RPMI7951 (cell line): ENCODE data around the gene HMG20B. TPM values are rescaled to one million over a fixed set of nuclear protein-coding genes. Genes with fewer than 3 reads are reported as not detected.

Experiments
- DNase-seq: peaks from one replicate; pipeline ENCODE4 v3.0.0-alpha.2; 2012; ENCODE audit warnings: low read depth
- total RNA-seq: library from RNA; depleted of rRNA; stranded (reverse); fragments of >200 nt; shearing (Covaris generic); gene quantifications from 2 replicates; pipeline ENCODE4 v1.2.3, GENCODE V29; 2014

Gene HMG20B
- total RNA-seq, 1 experiment from 2014 or later, result 135 TPM

- peak; percentile 46 for DNase-seq
Observed at GRCh38 chr19:3537101-3537437, 35.7 kb upstream of the HMG20B start.

DNA sequence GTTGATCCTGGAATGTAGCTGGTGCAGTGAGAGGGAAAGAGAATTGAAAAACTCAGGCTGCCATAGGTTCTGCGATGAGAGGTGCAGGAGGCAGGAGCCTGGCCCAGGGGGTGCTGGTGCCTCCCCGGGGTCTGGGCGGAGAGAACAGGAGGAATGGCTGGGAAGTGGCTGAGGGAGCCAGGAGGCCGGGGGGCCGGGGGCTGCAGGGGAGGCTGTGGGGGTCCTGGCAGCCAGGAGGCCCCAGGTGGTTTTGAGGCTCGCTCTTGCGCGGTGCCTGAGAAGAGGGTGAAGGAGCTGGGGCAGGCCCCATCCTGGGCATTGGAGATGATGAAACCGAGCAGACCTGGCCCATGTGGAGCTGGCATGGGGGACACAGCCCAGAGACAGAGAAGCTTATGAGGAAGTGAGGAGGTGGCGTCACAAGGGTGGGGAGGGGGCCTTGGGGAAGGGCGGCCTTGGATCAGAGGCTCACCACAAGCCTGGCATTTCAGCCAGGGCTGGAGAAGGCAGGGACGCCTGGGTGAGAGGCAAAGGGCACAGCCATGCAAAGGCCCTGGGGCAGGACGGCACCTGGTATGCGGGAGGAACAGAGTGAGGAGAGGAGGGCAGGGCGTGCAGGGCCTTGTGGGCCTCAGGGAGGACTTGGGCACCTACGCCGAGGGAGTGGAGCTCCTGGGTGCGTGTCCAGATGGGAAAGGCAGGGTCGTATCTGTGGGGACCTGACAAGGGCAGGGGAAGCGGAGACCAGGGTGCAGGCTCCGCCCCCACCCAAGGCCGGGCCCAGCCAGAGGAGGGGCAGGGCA, 35.1 kb upstream of the HMG20B start:
- peak; percentile 44 for DNase-seq

DNA sequence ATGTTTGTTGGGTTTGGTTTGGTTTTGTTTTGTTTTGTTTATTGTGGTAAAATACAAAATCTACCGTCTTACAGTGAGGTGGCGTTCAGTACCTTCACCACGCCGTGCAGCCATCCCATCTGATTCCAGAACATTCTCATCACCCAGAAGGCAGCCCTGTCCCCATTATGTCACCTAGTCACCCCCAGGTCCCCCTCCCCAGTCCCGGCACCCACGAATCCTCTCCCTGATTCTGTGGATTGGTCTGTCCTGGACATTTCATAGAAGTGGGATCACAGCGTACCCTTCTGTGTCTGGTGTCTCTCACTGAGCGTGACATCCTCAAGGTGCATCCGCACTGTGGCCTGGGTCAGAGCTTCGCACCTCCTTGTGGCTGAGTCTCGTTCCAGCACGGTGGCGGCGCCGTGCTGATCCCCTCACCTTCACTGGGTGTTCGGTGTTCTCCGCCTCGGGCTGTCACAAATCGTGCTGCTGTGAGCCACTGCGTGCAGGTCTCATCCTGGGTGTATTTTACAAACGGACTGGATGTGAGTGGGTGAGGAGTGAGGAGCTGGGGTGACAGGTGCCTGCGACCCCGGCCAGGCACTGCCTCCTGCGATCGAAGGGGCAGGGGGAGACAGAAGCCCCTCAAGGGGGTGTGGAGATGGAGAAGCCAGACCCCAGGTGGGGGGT, 34.4 kb upstream of the HMG20B start:
- DNase-seq, result no peak

- peak; percentile 68 for DNase-seq
Observed at GRCh38 chr19:3538965-3539755, 33.6 kb upstream of the HMG20B start, which contains the start of gene TEKTIP1. Gene TEKTIP1, plus strand, starts transcription at chr19:3539174. Its CDS starts 4 bp downstream, at chr19:3539178.

DNA sequence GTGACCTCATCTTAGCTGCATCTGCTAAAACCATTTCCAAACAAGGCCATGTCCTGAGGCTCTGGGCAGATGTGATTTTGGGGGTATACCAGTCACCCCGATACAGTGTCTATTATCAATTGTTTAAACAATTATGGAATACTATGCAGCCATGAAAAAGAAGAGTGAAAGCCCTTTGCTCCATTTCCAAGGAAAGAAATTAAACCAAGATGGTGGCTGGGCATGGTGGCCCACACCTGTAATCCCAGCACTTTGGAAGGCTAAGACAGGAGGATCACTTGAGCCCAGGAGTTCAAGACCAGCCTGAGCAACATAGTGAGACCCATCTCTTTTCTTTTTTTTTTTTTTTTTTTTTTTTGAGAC, 33.0 kb upstream of the HMG20B start:
- no peak for DNase-seq

DNA sequence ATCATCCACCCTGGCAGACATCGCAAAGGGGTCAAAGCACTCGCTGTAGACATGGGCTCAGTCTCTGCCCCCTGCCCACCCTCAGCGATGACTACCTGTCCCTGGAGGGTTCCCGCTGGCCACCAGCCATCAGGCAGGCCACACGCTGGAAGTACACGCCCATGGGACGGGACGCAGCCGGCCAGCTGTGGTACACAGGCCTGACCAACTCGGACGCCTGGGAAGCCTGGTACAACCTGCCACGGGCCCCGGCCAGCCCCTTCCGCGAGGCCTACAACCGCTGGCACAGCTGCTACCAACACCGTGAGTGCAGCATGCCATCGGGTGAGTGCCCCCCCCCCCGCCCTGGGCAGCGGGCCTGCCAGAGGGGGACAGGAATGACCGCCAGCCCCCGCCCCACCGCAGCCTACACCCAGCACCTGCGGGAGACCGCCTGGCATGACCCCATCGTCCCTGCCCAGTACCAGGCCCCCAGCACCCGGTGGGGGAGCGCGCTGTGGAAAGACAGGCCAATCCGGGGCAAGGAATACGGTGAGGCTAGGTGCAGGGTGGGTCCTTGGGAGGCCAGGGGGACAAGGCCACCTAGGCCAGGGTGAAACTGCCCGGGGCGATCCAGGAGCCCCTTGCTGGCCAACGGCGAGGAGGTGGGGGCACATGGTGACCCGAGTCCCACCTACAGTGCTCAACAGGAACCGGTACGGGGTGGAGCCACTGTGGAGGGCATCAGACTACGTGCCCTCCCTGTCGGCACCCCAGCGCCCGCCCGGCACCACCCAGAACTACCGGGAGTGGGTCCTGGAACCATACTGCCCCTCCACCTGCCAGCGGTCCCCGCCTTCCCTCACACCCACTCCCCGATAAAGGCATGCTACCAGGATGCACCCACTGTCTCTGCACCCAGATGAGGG, 29.3 kb upstream of the HMG20B start:
- DNase-seq, result no peak

- no peak for DNase-seq
Observed at GRCh38 chr19:3544058-3544376, 28.7 kb upstream of the HMG20B start.

DNA sequence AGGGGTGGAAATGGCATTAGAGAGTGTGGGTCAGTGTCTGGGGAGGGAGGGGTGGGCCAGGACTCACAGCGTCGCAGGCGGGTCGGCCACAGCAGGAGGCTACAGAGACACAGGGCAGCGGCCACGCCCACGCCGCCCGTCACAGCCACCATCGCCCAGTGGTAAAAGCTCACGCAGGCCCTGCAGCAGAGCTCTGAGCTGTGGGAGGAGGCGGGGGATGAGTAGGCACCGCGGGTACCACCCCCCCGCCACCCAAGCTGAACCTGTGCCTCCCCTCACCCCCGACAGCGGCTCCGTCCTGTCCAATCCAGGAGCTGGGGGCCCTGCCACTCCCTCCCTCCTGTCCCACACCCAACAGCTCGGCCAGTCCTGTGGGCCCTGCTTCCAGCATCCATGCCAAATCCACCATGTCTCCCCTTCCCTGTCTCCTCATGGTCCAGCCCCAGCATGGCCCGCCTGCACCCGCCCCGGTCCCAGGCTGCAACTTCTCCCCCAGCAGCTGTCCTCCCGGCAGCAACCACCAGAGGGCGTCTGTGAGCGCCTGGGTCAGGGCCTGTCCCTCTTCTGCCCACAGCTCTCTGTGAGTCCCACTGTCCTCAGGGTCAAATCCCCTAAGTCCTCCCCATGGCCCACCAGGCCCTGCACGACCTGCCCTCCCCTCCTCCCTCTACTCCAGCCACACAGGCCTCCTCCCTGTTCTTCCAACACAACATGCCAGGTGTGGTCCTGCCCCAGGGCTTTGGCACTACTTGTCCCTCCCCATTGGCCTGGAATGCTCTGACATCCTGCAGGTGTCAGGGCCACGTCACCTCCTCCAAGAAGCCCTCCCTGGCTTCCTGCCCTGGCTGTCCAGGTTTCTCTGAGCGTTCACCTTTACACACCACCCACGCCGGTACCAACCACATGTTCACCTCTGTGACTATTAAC, 27.7 kb upstream of the HMG20B start:
- DNase-seq, result peak; percentile 53

DNA sequence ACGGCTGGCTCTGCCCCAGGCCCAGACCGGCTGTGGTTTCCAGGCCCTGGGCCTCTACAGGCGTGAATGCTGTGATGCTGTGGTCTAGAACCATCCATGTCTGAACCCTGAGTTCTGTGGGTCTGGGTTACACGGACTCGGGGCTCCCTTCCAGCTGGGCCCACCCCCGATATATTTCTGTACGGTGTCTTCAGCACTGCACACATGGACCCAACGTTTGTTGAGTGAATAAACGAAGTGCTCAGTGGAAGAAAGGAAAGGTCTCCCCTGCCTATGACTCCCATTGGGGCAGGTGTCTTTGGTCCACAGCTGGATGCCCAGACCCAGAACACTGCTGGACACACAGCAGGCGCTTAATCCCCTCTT, 27.1 kb upstream of the HMG20B start:
- DNase-seq, result no peak

DNA sequence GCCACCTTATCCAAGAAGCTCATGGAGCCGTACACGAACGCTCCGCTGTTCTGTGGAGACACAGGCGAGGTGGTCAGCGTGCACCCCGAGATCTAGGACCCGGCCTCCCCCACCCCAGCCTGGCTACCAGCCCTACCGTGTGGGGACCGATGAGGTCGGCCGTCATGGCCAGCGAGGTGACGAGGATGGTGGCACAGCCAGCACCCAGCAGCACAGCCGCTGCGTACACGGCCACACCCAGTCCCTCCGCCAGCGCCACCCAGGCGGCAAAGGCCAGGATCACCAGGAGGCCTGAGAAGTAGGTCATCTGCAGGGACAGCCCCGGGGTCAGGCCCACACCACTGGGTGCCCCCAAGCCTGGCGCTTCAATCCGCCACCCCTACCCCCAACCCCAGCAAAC, 26.6 kb upstream of the HMG20B start:
- DNase-seq, result no peak

GRCh38 chr19:3547301-3547731, 25.4 kb upstream of the HMG20B start:
- DNase-seq, result no peak

DNA sequence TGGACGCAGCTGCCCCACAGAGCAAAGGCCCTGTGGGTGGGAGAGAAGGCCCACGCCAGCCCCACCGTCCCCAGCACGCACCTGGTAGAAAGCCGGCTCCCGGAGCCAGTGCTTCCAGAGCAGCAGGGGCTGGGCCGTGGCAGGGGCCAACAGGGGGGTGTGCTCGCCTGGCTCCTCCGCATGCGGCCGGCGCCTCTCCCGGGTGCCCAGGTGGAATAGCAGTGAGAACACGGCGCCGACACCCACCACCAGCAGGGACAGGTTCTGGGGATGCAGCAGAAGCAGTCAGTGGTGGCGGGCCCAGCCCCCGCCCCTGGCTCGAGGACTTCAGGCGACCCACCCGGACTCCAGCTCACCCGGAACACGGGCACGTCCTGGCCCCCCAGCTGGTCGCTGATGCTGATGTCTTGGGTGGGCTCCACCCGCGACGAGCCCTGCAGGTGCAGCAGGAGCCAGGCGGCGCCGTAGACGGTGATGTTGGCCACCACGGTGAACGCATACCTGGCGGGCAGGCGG, 24.9 kb upstream of the HMG20B start:
- no peak for DNase-seq

DNA sequence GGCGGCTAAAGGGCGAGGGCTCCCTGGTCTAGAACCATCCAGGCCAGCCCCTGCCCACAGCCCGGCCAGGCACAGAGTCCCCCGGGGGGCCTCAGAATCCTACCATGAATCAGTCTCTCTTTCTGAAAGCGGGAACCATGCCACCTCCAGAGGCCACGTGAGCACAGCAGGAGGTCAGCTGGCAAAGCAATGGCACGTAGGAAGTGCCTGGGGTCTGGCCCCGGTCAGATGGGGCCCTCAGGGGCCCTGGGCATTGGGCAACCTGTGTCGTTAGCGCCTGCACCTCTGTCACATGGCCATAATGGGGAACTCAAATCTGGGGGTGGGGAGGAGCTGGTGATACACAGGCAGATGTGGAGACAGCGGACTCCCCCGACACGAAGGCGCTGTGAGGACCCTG, 24.1 kb upstream of the HMG20B start:
- DNase-seq, result no peak

DNA sequence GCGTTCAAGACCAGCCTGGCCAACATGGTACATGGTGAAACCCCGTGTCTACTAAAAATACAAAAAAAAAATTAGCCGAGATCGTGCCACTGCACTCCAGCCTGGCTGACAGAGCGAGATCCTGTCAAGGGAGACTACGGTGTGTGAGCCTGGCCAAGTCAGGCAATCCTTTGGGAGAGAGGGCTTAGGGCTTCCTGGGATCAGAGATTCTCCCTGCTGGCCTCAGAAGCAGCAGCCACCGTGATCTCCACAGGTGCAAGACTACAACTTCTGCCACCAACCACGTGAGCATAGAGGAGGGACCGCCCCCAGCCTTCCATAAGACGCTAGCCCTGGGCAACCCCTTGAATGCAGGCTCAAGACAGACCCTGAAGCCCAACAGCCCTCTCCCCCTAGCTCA, 22.9 kb upstream of the HMG20B start:
- DNase-seq, result no peak

- DNase-seq, result no peak
Observed at GRCh38 chr19:3550947-3551791, 21.6 kb upstream of the HMG20B start.

DNA sequence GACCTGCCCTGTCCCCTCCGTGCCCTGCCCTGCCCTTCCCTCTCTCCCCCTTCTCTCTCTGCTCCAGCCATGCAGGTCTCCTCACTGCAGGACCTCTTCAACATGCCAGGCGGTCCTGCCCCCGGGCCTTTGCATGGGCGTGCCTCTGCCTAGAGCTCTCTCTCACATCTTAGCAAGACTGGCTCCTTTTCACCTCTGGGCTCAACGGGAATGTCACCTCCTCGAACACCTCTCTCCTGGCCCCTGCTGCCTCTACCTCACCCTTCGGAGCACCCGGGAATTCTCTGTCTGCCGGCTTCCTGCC, 21.0 kb upstream of the HMG20B start:
- no peak for DNase-seq

DNA sequence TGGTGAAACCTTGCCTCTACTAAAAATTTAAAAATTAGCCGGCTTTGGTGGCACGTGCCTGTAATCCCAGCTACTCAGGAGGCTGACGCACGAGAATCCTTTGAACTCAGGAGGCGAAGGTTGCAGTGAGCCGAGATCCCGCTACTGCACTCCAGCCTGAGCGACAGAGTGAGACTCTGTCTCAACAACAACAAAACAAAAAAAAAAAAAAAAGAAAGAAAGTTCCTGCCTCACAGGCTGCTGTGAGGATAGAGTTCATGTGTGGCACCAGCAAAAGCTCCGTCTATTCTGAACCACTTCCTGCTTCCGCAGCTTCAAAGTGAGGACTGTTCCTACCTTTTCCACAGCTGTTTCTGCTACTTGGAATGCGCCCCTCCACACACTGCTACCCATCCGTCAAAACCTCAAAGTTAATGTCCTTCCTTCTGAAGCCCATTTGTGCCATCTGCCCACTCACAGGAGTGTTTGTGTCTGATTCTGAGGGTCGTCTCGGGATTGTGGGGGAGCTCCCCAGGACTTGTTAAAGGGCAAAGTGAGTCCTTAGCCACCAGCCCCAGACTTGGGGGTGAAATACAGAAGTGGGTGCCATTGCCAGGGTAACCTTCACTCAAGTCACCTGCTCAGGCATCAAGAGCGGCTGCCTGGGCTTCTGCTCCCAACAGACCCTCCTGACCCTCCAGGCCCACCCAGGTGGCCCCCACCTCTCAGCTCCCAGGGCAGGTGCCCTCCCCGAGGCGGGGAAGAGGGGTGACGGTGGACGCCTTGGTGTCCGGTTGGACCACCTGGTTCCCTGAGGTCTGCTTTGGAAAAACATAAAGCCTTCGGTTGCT, 18.3 kb upstream of the HMG20B start:
- peak; percentile 73 for DNase-seq

- DNase-seq, result no peak
Observed at GRCh38 chr19:3555653-3556422, 16.9 kb upstream of the HMG20B start.
